ENCODE results near the gene SCYGR8. TPM values are rescaled to one million over a fixed set of nuclear protein-coding genes. Genes with fewer than 3 reads are reported as not detected.
"Not testable (repeated sequence)": the region's sequence is repeated elsewhere in the genome, so short reads cannot be mapped to it uniquely, and the experiment has no call there.

SCYGR8 gene
- total RNA-seq, 1 donor from 2014 or later = not detected

DNA sequence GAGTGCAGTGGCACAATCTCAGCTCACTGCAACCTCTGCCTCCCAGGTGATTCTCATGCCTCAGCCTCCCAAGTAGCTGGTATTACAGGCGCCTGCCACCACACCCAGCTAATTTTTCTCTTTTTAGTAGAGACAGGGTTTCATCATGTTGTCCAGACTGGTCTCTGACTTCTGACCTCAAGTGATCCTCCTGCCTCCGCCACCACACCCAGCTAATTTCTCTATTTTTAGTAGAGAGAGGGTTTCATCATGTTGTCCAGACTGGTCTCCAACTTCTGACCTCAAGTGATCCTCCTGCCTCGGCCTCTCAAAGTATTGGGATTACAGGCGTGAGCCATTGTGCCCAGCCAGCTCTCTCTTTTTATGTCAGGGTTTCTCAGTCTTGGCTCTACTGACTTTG, 10.6 kb downstream of the SCYGR8 start:
- intact Hi-C loops (cut with micrococcal nuclease); ATAC-seq; DNase-seq: not testable (repeated sequence)

DNA sequence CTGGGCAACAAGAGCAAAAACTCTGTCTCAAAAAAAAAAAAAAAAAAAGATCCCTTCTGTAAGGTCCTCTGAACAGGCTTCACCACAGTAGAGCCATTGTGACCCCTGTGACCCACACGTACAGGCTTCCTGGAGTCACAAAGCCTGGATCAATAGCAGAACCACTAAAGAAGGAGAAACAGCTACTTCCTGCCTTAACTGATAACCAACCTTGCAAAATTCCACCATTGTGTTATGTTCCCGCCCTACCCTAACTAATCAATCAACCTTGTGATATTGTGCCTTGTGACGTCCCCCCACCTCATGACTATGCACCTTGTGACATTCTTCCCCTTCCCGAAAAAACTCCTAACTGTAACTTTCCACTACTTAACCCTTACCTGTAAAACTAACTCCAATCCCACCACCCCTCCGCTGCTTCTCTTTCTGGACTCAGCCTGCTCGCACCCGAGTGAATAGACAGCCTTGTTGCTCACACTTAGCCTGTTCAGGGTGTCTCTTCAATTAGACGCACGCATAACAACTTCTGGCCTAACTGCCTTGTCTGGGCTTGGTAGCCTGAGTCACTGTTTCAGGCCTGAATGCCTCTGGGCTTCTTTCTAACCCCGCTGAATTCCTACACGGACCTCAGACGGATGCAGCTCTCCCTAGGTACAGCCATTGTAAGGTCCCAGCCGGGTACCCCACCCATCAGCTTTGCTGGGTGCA, 13.9 kb downstream of the SCYGR8 start:
- DNase-seq = no peak
- intact Hi-C loops (cut with micrococcal nuclease) = no loop called here
- no peak for ATAC-seq

DNA sequence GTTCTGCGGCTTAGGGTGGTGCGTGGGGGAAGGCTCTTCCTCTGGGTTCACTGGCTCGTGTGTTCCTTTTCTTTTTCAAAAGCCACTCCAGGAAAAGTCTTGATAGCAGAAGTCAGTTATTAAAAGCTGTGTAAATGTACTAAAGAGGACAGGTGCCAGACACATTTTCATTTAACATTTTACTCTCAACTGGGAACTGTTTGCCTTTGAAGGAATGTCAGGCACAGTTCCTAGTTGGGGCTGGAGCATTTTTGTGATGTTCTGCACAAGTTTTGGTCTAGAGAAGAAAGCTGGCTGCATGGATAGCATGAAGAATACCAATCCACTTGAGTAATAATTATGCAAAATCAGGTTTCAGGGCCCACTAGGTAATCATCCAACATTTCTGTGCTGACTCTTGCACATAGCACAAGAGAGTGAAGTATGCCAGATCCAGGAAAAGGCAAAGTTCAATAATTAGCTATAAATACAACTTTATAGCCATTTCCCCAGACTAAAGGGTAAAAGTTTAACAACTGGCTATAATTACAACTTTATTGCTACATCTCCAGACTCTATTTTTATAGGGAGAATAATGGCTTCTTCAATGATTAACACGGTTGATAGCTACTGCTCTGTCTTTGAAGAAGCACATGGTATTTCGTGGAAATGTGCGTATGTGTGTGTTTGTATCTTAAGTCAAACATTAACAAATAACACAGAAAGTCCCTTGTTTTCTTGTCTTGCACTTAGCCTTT, 16.2 kb downstream of the SCYGR8 start:
- intact Hi-C loops (cut with micrococcal nuclease) = no loop called here
- DNase-seq = no peak
- no peak for ATAC-seq

- DNase-seq (no peak), ATAC-seq (peak; percentile 25)
- intact Hi-C loops (cut with micrococcal nuclease) = no loop called here
Measured at GRCh38 chr2:227765788-227766372, 20.2 kb downstream of the SCYGR8 start.

GRCh38 chr2:227766373-227766883, 20.7 kb downstream of the SCYGR8 start:
- ATAC-seq (peak; percentile 99), DNase-seq (peak; percentile 83)
- intact Hi-C loops (cut with micrococcal nuclease) = no loop called here

- ATAC-seq (no peak), DNase-seq (peak; percentile 33)
- intact Hi-C loops (cut with micrococcal nuclease) = no loop called here
Measured at GRCh38 chr2:227767830-227768229, 22.1 kb downstream of the SCYGR8 start.

GRCh38 chr2:227772197-227772661, 26.5 kb downstream of the SCYGR8 start:
- DNase-seq (no peak), ATAC-seq (no peak)
- intact Hi-C loops (cut with micrococcal nuclease) = no loop called here

DNA sequence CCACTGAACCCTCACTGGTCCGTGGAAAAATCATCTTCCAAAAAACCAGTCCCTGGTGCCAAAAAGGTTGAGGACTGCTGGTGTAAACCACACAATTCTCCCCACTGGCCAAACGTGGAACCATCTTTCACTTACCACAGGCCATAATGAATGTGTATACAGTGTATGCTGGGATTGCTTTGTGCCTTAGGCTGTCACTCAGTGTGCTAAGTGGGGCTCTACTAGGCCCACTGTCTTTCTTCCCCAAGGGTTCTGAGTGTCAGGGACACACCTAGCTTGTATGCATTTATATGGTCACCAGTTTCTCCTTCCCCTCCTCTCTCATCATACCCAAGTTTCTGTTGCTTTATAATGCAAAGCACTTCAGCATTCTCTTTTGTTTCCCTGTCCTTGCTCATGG, 27.2 kb downstream of the SCYGR8 start:
- DNase-seq (no peak), ATAC-seq (no peak)
- intact Hi-C loops (cut with micrococcal nuclease) = no loop called here

DNA sequence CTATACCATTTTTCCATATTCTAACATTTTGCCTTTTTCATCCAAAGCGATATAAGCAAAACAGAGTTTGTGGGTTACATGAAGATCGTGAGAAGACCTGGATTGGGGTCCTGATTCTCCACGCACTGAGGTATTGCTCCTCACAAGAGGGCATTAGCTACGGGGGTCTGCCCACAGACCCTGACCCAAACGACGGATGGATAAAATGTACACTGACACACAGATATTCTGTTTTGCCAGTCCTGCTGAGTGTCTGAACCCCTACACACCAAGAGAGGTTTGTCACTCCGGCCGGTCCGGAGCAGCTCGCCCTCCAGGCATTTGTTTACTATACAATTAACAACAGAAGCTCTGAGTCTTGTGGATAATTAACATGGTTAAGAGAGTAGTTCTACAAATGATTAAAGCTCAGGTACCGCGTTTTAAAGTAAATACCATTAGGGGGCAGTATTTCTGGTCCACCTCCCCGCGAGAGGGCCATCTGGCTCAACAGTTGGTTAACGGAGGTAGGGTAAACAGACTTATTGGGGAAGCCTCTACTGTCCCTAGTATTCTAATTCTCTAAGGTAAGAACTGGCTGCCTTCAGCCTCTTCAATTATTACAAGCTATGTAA, 28.4 kb downstream of the SCYGR8 start:
- no peak for ATAC-seq
- DNase-seq = no peak
- intact Hi-C loops (cut with micrococcal nuclease) = no loop called here

DNA sequence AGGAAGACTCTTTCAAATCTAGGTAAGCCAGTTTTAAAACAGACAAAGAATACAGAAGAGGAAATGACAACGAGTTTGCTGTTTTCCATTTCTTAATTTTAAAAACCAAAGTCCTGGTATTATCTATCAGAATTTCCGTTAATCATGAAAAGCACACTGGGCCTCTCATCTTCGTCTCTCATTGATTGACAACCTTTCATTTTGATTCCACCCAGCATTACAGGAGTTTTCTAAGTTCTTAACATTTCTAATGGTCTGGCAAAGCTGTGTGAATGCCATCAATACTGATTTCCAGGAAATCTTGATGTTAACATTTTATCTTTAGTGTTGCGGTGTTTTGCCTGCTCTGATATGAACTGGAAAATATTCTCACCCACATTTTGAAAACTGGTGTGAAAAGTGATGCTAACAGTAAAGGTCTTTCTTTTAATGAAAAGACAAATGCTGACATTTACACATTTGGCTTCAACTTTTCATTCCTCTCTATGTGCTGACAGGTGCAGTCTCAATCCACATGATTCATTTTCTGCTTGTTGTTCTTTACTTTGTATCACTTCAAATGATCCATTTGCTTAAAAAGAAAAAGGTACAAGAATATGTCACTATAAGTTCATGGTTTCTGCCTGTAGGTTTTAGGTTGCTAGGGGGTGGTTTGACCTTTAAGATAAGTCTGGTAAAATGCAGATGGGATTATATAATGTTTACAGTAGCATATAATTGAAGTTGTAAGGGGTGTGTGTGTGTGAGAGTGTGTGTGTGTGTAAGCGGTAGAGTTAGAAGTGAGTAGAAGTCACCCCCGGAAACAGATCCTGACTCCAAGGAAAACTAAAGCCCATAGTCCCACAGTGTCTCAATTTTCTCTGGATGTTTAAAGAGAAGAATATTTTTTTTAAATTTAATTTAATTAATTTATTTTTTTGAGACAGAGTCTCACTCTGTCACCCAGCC, 29.5 kb downstream of the SCYGR8 start:
- no peak for DNase-seq
- intact Hi-C loops (cut with micrococcal nuclease) = no loop called here
- ATAC-seq = no peak

DNA sequence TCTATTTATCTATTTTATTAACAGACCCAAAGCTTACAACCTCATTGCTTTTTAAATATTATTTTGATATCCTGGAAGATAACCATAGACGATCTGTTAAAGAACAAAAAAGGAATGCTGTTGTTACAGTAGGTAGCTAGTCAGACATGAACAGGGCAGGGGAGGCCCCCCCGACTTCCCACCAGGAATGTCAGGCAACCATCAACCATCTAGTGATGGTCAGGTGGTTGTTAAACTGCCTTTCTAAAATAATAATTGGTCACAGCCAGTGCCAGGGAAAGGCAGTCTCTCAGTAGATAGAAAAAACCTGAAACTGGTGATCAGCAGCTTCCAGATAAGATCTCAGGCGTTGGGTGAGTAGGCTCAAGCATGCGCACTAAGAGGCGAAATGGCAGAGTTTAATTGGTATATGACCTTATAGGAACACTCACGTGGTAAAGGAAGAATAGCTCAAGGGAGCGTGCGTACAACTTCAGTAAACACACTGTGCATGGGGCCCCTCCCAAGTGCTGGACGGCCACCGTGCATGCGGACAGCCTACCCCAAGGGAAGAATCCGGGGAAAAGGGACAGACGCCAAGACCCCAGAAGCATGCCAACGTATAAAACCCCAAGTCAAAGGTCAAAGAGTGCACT, 35.4 kb downstream of the SCYGR8 start:
- DNase-seq (no peak), ATAC-seq (no peak)
- intact Hi-C loops (cut with micrococcal nuclease) = no loop called here

GRCh38 chr2:227781841-227782240, 36.1 kb downstream of the SCYGR8 start:
- intact Hi-C loops (cut with micrococcal nuclease) = no loop called here
- peak; percentile 33 for DNase-seq
- peak; percentile 34 for ATAC-seq

DNA sequence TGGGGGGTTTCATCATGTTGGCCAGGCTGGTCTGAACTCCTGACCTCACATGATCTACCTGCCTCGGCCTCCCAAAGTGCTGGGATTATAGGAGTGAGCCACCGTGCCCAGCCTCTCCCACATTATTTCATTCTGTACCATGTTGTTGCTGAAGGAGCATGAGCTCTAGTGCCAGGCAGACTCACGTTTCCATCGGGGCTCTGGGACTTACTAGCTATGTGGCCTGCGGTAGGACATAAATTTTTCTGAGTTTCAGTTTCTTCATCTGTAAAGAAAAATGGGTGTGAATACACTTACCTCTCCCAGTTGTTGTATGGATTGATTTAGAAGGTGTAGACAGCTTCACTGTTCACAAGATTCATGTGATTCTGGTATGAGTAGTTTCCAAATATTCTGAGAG, 37.1 kb downstream of the SCYGR8 start:
- ATAC-seq (no peak), DNase-seq (no peak)
- intact Hi-C loops (cut with micrococcal nuclease) = no loop called here

- ATAC-seq (no peak), DNase-seq (no peak)
- intact Hi-C loops (cut with micrococcal nuclease) = no loop called here
Measured at GRCh38 chr2:227783404-227784138, 37.9 kb downstream of the SCYGR8 start.

DNA sequence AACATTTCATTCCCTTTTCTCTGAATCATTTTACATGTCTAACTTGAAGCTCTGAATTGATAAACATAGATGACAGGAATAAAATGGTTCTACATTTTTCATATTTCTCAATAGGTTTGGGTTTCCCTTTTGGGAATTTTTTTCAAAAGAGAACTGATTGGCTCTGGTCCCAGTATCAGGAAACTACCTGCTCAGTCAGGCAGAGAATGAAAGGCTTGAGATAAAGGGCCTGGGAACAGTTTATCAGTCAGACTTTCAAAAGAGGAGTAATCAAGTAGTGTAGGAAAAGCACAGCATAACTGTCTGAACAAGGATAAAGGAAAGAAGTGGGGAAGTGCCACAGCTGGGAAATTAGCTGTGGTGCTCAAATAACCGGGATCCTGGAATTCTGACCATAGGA, 39.6 kb downstream of the SCYGR8 start:
- intact Hi-C loops (cut with micrococcal nuclease) = no loop called here
- no peak for ATAC-seq
- DNase-seq = no peak

DNA sequence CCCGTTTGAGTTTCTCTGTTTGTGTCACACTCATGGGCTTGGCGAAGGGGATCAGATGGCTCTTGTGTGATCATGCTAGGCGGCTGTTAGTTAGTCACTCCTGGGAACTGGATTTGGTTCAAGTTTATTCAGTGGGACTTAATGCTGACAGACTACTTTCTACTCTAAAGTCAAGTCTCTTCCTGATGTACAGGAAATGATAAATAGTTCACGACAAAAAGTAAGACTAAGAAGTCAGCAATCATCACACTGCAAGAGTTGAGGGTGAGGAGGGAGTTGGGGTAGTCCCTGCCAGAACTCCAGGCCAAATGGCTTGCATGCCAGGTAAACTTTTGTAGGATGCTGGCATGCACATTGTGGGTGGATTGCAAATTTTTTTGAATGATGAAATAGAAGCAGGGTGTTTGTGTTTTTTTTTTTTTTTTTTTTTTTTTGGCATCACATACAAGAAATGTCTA, 42.9 kb downstream of the SCYGR8 start:
- intact Hi-C loops (cut with micrococcal nuclease) = no loop called here
- DNase-seq (no peak), ATAC-seq (no peak)

DNA sequence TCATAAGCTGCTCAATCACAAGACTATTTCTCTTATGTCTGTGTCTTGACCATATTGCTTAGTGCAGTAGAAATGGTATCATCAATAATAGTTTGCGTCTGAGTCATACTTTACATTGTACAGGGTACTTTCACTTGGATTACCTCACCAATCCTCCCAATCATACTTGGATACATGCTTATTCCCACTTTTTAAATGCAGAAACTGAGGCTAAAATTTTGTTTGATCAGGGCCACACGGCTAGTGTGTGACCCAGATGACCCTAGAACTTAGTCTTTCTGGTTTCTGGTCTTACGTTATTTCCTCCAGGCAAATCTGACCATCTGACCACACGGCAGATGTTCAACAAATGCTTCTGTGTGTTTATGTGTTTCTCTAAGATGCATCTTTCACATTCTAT, 44.1 kb downstream of the SCYGR8 start:
- intact Hi-C loops (cut with micrococcal nuclease) = no loop called here
- ATAC-seq = no peak
- DNase-seq = no peak
